HCT116 (cell line): ENCODE measurements around the gene SPAM1. TPM values are rescaled to one million over a fixed set of nuclear protein-coding genes. Genes with fewer than 3 reads are reported as not detected.

Experiments used
- ATAC-seq: fragments of 200-7000 bp; cut with Tn5 transposase; 2 replicates; pipeline ENCODE4 v1.9.1; 2020; ENCODE audit warnings: mild to moderate bottlenecking, moderate library complexity
- BruUV-seq: library from RNA; stranded (reverse); fragments of 400-500 nt; replicated peaks from 2 replicates; lab custom pipeline; 2021; lab: Mats Ljungman, UMichigan
- CTCF ChIA-PET: fragments of 300-600 bp; sonication (Branson Sonifier 250); formaldehyde crosslinking; loops from one replicate; lab custom pipeline; 2021; ENCODE audit warnings: antibody characterized with exemption; lab: Charles Lee
- POLR2A ChIA-PET: fragments of 300-600, 350-600 bp; sonication (Branson Sonifier 250); formaldehyde crosslinking; loops from one replicate; lab custom pipeline; 2021; ENCODE audit warnings: antibody characterized with exemption; lab: Charles Lee
- RAD21 ChIA-PET, 2 experiments: fragments of 300-600 bp; sonication (Branson Sonifier 250); formaldehyde crosslinking; loops; one replicate each; lab custom pipeline; 2023; ENCODE audit warnings: low total read pairs in 2 of 2; ENCODE audit not compliant: uncharacterized antibody in 2 of 2, unreplicated experiment in 2 of 2, low non-redundant PET in 1 of 2; lab: Charles Lee
- DNase-seq: peaks from one replicate; pipeline ENCODE4 v3.0.0-alpha.2; 2010; ENCODE audit warnings: low read depth, low spot score
- H2AFZ ChIP-seq: fragments of 200-600 bp; shearing (Covaris generic), sonication (generic); 2 replicates; pipeline ENCODE4 v1.6.1; 2017; ENCODE audit warnings: low read depth, mixed run types, mixed read lengths, antibody characterized with exemption, low read length; ENCODE audit not compliant: poor library complexity, severe bottlenecking
- H3K27ac ChIP-seq: 2 replicates; pipeline ENCODE4 v1.5.1; 2012; ENCODE audit warnings: low read depth, low read length
- H3K27me3 ChIP-seq: fragments of 200-600 bp; sonication (generic); 2 replicates; pipeline ENCODE4 v1.6.1; 2016; ENCODE audit warnings: mixed run types, low read length, mixed read lengths; ENCODE audit not compliant: insufficient read depth
- H3K36me3 ChIP-seq, 2 experiments: fragments of 200-500 bp in 1 of 2; fragments of 200-600 bp in 1 of 2; sonication (Bioruptor generic) in 1 of 2; sonication (generic) in 1 of 2; 2 replicates each; pipeline versions ENCODE4 v1.5.1 to v1.6.1; 2014 to 2016; ENCODE audit warnings: low read length in 2 of 2, inconsistent platforms in 1 of 2, mixed read lengths in 1 of 2, mixed run types in 1 of 2; ENCODE audit not compliant: insufficient read depth in 2 of 2, control insufficient read depth in 1 of 2
- H3K4me1 ChIP-seq, 2 experiments: fragments of 200-600 bp in 1 of 2; sonication (generic) in 1 of 2; 2 replicates each; pipeline versions ENCODE4 v1.5.1 to v1.6.1; 2012 to 2017; ENCODE audit warnings: low read length in 2 of 2, inconsistent platforms in 1 of 2, mild to moderate bottlenecking in 1 of 2, mixed read lengths in 1 of 2, mixed run types in 1 of 2, moderate library complexity in 1 of 2; ENCODE audit not compliant: insufficient read depth in 2 of 2, control insufficient read depth in 1 of 2
- H3K4me2 ChIP-seq: fragments of 200-600 bp; sonication (generic); 2 replicates; pipeline ENCODE4 v1.6.1; 2017; ENCODE audit warnings: mixed run types, low read length, mixed read lengths
- H3K4me3 ChIP-seq, 2 experiments: fragments of 200-600 bp in 1 of 2; sonication (generic) in 1 of 2; replicated peaks in 1 of 2; 2 replicates each; pipeline ENCODE4 v1.5.1; 2011 to 2016; ENCODE audit warnings: low read length in 2 of 2, control low read depth in 1 of 2, low read depth in 1 of 2, mild to moderate bottlenecking in 1 of 2, mixed read lengths in 1 of 2, mixed run types in 1 of 2
- H3K79me2 ChIP-seq: fragments of 200-600 bp; sonication (generic); 2 replicates; pipeline ENCODE4 v1.6.1; 2017; ENCODE audit warnings: mild to moderate bottlenecking, mixed run types, low read length, moderate library complexity, mixed read lengths; ENCODE audit not compliant: insufficient read depth
- H3K9ac ChIP-seq: fragments of 200-600 bp; sonication (generic); 2 replicates; pipeline ENCODE4 v1.6.1; 2016; ENCODE audit warnings: low read length, mixed read lengths
- H3K9me2 ChIP-seq: fragments of 200-600 bp; sonication (generic), shearing (Covaris generic); 2 replicates; pipeline ENCODE4 v1.6.1; 2017; ENCODE audit warnings: mixed run types, mild to moderate bottlenecking, moderate library complexity; ENCODE audit not compliant: insufficient read depth
- H3K9me3 ChIP-seq, 2 experiments: fragments of 200-500 bp in 1 of 2; fragments of 200-600 bp in 1 of 2; sonication (Bioruptor generic) in 1 of 2; sonication (generic) in 1 of 2; 2 replicates each; pipeline ENCODE4 v1.6.1; 2014 to 2017; ENCODE audit warnings: low read length in 2 of 2, mixed read lengths in 2 of 2, inconsistent platforms in 1 of 2, low read depth in 1 of 2, mild to moderate bottlenecking in 1 of 2, mixed run types in 1 of 2, moderate library complexity in 1 of 2; ENCODE audit not compliant: control insufficient read depth in 1 of 2, insufficient read depth in 1 of 2
- H4K20me1 ChIP-seq: fragments of 200-600 bp; sonication (generic), shearing (Covaris generic); 2 replicates; pipeline ENCODE4 v1.6.1; 2017; ENCODE audit warnings: mixed run types, mild to moderate bottlenecking, moderate library complexity; ENCODE audit not compliant: insufficient read depth
- CEBPB ChIP-seq: IDR thresholded peaks from 2 replicates; pipeline ENCODE4 v1.6.1; 2012; ENCODE audit warnings: low read depth
- EGR1 ChIP-seq: IDR thresholded peaks from 2 replicates; pipeline ENCODE4 v1.6.1; 2012; ENCODE audit warnings: low read depth
- ELF1 ChIP-seq: IDR thresholded peaks from 2 replicates; pipeline ENCODE4 v1.6.1; 2012; ENCODE audit warnings: low read depth, borderline replicate concordance
- EZH2 ChIP-seq: fragments of 200-600 bp; sonication (generic); IDR thresholded peaks from 2 replicates; pipeline ENCODE4 v1.6.1; 2017; ENCODE audit warnings: antibody characterized with exemption, mixed run types
- EZH2phosphoT487 ChIP-seq: fragments of 200-600 bp; IDR thresholded peaks from 2 replicates; pipeline ENCODE4 v1.6.1; 2018; ENCODE audit warnings: antibody characterized with exemption, borderline replicate concordance
- FOSL1 ChIP-seq: IDR thresholded peaks from 2 replicates; pipeline ENCODE4 v1.6.1; 2012; ENCODE audit warnings: low read depth
- JUND ChIP-seq: IDR thresholded peaks from 2 replicates; pipeline ENCODE4 v1.6.1; 2012
- POLR2A ChIP-seq: IDR thresholded peaks from 2 replicates; pipeline ENCODE4 v1.7.0; 2011; ENCODE audit warnings: borderline replicate concordance; ENCODE audit not compliant: insufficient read depth, insufficient read length; ENCODE audit errors: extremely low read depth
- POLR2AphosphoS5 ChIP-seq: IDR thresholded peaks from 2 replicates; pipeline ENCODE4 v1.6.1; 2011; ENCODE audit warnings: mild to moderate bottlenecking, low read depth, low read length, moderate library complexity
- RAD21 ChIP-seq: IDR thresholded peaks from 2 replicates; pipeline ENCODE4 v1.6.1; 2012; ENCODE audit warnings: low read depth, mild to moderate bottlenecking
- SP1 ChIP-seq: IDR thresholded peaks from 2 replicates; pipeline ENCODE4 v1.6.1; 2012; ENCODE audit warnings: low read depth
- SRF ChIP-seq: IDR thresholded peaks from 2 replicates; pipeline ENCODE4 v1.6.1; 2012; ENCODE audit warnings: low read depth
- TCF7L2 ChIP-seq: IDR thresholded peaks from 2 replicates; pipeline ENCODE4 v1.7.0; 2011; ENCODE audit warnings: borderline replicate concordance, inconsistent platforms; ENCODE audit not compliant: insufficient read depth, insufficient read length; ENCODE audit errors: extremely low read depth
- YY1 ChIP-seq: IDR thresholded peaks from 2 replicates; pipeline ENCODE4 v1.6.1; 2011; ENCODE audit warnings: low read length, low read depth, moderate library complexity, mild to moderate bottlenecking; ENCODE audit not compliant: insufficient replicate concordance; ENCODE audit errors: extremely low read depth
- ZNF274 ChIP-seq: fragments of 200-500 bp; sonication (Bioruptor generic); IDR thresholded peaks from 2 replicates; pipeline ENCODE4 v1.6.1; 2014; ENCODE audit warnings: mild to moderate bottlenecking, low read depth, low read length, inconsistent platforms
- intact Hi-C: fragments of 100-400 bp; cut with micrococcal nuclease; formaldehyde crosslinking; loops from 2 replicates; pipeline ENCODE4 v1.10.0; 2022
- total RNA-seq: library from RNA; stranded (reverse); gene quantifications from one replicate; pipeline ENCODE4 v1.2.1, GENCODE V29; 2021; ENCODE audit not compliant: unreplicated experiment
- TF ChIP-seq, protein P1 (sequence below): IDR thresholded peaks from 2 replicates; pipeline ENCODE4 v1.6.1; 2012
- TF ChIP-seq, protein P2 (sequence below), 3 experiments: fragments of 200-600 bp in 1 of 3; sonication (generic) in 1 of 3; IDR thresholded peaks in 2 of 3; conservative IDR thresholded peaks in 1 of 3; 2 replicates each; pipeline ENCODE4 v1.5.1; 2012 to 2017; ENCODE audit warnings: low read depth in 2 of 3, low read length in 2 of 3, antibody characterized with exemption in 1 of 3, borderline replicate concordance in 1 of 3, control low read depth in 1 of 3, mild to moderate bottlenecking in 1 of 3, mixed read lengths in 1 of 3, mixed run types in 1 of 3, moderate library complexity in 1 of 3; ENCODE audit not compliant: insufficient read depth in 1 of 3
- TF ChIP-seq, protein P3 (sequence below): IDR thresholded peaks from 2 replicates; pipeline ENCODE4 v1.6.1; 2012
- TF ChIP-seq, protein P4 (sequence below): IDR thresholded peaks from 2 replicates; pipeline ENCODE4 v1.6.1; 2011; ENCODE audit warnings: mild to moderate bottlenecking, low read length, moderate library complexity; ENCODE audit not compliant: insufficient replicate concordance; ENCODE audit errors: extremely low read depth

SPAM1 gene
- total RNA-seq, 1 experiment from 2014 or later = not detected

DNA sequence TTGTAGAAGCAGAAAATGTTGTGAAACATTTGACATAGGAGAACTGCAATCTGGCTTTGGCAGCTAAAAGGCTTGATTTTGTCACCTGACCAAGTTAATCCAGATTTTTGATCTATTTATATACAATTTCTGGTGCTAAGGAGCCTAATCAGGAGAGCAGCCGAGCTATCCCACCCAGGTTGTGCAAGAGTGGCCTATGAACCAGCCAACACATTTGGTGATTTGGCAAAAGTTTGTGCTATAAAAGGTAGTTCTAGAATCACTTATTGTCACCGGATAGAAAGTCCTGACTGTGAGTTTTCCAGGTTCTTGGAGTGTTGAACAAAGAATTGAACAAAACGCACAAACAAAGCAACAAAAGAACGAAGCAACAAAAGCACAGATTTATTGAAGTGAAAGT, 1.4 kb upstream of the SPAM1 start:
- intact Hi-C loops = no loop called here
- Histone ChIP-seq H2AFZ (no peak overlapping the region), H3K4me2 (no peak overlapping the region), H3K27ac (no peak overlapping the region), H3K9me2 (no peaks in the 10 kb centered on the region), H3K9me3 (no peaks in the 10 kb centered on the region), H3K4me3 (no peak overlapping the region), H3K79me2 (no peaks in the 10 kb centered on the region), H4K20me1 (no peaks in the 10 kb centered on the region), H3K4me1 (peaks cover 0 to 2% of the 10 kb centered on the region in 2 experiments; a peak in 2 of 4 replicates), H3K27me3 (no peaks in the 10 kb centered on the region), H3K36me3 (no peaks in the 10 kb centered on the region), H3K9ac (no peak overlapping the region)
- ChIA-PET CTCF (no interaction called here), POLR2A (no interaction called here), RAD21 (no interaction called here)
- ATAC-seq (no peak), DNase-seq (no peak)
- TF ChIP-seq EZH2phosphoT487 (no peak), CEBPB (no peak), EZH2 (no peak), SRF (no peak), SP1 (no peak), FOSL1 (no peak), JUND (no peak), ZNF274 (no peak), ELF1 (no peak), RAD21 (no peak), POLR2AphosphoS5 (no peak), YY1 (no peak), EGR1 (no peak), POLR2A (no peak), TCF7L2 (no peak)
- TF ChIP-seq, protein P1, sequence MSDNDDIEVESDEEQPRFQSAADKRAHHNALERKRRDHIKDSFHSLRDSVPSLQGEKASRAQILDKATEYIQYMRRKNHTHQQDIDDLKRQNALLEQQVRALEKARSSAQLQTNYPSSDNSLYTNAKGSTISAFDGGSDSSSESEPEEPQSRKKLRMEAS = no peak
- TF ChIP-seq, protein P2, sequence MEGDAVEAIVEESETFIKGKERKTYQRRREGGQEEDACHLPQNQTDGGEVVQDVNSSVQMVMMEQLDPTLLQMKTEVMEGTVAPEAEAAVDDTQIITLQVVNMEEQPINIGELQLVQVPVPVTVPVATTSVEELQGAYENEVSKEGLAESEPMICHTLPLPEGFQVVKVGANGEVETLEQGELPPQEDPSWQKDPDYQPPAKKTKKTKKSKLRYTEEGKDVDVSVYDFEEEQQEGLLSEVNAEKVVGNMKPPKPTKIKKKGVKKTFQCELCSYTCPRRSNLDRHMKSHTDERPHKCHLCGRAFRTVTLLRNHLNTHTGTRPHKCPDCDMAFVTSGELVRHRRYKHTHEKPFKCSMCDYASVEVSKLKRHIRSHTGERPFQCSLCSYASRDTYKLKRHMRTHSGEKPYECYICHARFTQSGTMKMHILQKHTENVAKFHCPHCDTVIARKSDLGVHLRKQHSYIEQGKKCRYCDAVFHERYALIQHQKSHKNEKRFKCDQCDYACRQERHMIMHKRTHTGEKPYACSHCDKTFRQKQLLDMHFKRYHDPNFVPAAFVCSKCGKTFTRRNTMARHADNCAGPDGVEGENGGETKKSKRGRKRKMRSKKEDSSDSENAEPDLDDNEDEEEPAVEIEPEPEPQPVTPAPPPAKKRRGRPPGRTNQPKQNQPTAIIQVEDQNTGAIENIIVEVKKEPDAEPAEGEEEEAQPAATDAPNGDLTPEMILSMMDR (IDR thresholded peaks at IDR 0.05 in 2 of 3, conservative IDR thresholded peaks at IDR 0.05 in 1 of 3; ENCODE audit: borderline replicate concordance in 1 of 3, insufficient read depth in 1 of 3, low read depth in 2 of 3, low read length in 2 of 3) = no peak
- TF ChIP-seq, protein P3, sequence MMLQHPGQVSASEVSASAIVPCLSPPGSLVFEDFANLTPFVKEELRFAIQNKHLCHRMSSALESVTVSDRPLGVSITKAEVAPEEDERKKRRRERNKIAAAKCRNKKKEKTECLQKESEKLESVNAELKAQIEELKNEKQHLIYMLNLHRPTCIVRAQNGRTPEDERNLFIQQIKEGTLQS = no peak
- TF ChIP-seq, protein P4, sequence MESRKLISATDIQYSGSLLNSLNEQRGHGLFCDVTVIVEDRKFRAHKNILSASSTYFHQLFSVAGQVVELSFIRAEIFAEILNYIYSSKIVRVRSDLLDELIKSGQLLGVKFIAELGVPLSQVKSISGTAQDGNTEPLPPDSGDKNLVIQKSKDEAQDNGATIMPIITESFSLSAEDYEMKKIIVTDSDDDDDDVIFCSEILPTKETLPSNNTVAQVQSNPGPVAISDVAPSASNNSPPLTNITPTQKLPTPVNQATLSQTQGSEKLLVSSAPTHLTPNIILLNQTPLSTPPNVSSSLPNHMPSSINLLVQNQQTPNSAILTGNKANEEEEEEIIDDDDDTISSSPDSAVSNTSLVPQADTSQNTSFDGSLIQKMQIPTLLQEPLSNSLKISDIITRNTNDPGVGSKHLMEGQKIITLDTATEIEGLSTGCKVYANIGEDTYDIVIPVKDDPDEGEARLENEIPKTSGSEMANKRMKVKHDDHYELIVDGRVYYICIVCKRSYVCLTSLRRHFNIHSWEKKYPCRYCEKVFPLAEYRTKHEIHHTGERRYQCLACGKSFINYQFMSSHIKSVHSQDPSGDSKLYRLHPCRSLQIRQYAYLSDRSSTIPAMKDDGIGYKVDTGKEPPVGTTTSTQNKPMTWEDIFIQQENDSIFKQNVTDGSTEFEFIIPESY = no peak
- no TSS peak for BruUV-seq
